Measurements from ENCODE around the gene ZFAND6. TPM values are rescaled to one million over a fixed set of nuclear protein-coding genes. Genes with fewer than 3 reads are reported as not detected.

ZFAND6 gene
- total RNA-seq, 4 donors from 2014 or later, result 75.9 to 154 (median 81.0) TPM

DNA sequence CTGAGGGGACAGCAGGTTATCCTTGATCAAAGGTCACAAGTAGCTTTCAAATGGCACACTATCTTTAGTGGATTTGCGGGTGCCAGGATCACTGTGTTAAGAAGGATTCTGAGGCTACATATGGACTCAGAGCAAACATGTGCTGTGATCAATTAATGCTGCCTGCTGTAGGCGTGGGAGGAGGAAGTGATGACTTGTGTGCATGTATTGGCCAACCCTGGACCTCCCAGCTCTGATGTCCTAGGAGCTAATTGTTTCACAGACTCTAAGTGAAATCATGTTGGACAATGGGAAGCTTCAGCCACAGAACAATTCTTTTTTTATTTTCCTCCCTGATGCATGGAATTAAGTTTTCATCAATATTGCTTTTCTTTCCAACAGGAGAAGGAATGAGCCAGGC lies 117.7 kb downstream of the ZFAND6 start:
- no peaks in the 10 kb centered on the region for H3K4me1 ChIP-seq

GRCh38 chr15:80179025-80179759 lies 119.7 kb downstream of the ZFAND6 start:
- DNase-seq, result no peak
- Histone ChIP-seq H3K9me3 (no peaks in the 10 kb centered on the region), H3K4me3 (no peak overlapping the region), H3K4me1 (no peaks in the 10 kb centered on the region), H3K27ac (no peak overlapping the region), H3K36me3 (peaks cover 0 to 30% (median 0%) of the 10 kb centered on the region in 3 donors), H3K27me3 (no peaks in the 10 kb centered on the region)
- TF ChIP-seq, protein P1, sequence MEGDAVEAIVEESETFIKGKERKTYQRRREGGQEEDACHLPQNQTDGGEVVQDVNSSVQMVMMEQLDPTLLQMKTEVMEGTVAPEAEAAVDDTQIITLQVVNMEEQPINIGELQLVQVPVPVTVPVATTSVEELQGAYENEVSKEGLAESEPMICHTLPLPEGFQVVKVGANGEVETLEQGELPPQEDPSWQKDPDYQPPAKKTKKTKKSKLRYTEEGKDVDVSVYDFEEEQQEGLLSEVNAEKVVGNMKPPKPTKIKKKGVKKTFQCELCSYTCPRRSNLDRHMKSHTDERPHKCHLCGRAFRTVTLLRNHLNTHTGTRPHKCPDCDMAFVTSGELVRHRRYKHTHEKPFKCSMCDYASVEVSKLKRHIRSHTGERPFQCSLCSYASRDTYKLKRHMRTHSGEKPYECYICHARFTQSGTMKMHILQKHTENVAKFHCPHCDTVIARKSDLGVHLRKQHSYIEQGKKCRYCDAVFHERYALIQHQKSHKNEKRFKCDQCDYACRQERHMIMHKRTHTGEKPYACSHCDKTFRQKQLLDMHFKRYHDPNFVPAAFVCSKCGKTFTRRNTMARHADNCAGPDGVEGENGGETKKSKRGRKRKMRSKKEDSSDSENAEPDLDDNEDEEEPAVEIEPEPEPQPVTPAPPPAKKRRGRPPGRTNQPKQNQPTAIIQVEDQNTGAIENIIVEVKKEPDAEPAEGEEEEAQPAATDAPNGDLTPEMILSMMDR (IDR thresholded peaks at IDR 0.05), result no peak
- TF ChIP-seq POLR2A (IDR thresholded peaks at IDR 0.05), result no peak

More for the DNA sequence above, 117.7 kb downstream of the ZFAND6 start:
- TF ChIP-seq, protein P1 (IDR thresholded peaks at IDR 0.05), result no peak
- TF ChIP-seq POLR2A (IDR thresholded peaks at IDR 0.05), result no peak
- Histone ChIP-seq H3K4me3 (no peak overlapping the region), H3K36me3 (peaks cover 0 to 19% (median 0%) of the 10 kb centered on the region in 3 donors), H3K27me3 (no peaks in the 10 kb centered on the region), H3K9me3 (no peaks in the 10 kb centered on the region), H3K27ac (no peak overlapping the region)
- DNase-seq, result no peak

DNA sequence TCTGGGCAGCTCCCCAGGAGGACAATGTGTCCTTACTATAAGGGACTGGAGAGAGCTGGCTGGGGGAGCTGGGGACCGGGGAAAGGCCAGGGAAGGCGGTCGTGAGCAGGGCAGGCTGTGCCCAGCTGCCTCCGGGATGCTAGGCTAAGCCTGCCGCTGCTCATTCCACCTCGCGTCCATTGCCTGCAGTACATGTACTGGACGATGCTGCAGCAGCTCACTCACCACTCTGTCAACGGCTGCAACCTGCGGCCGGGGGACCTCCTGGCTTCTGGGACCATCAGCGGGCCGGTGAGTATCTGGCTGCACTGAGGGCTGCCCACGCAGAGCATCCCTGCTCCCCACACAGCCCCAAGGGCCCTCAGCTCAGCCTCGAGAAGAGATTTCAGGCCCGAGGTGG lies 120.5 kb downstream of the ZFAND6 start:
- H3K4me3 ChIP-seq, result no peak overlapping the region
- peaks cover 0 to 32% (median 0%) of the 10 kb centered on the region in 3 donors for H3K36me3 ChIP-seq
- TF ChIP-seq POLR2A (IDR thresholded peaks at IDR 0.05), result no peak
- TF ChIP-seq, protein P1 (IDR thresholded peaks at IDR 0.05), result no peak
- no peak for DNase-seq
- no peaks in the 10 kb centered on the region for H3K4me1 ChIP-seq
- no peaks in the 10 kb centered on the region for H3K9me3 ChIP-seq
- no peaks in the 10 kb centered on the region for H3K27me3 ChIP-seq
- H3K27ac ChIP-seq, result no peak overlapping the region

DNA sequence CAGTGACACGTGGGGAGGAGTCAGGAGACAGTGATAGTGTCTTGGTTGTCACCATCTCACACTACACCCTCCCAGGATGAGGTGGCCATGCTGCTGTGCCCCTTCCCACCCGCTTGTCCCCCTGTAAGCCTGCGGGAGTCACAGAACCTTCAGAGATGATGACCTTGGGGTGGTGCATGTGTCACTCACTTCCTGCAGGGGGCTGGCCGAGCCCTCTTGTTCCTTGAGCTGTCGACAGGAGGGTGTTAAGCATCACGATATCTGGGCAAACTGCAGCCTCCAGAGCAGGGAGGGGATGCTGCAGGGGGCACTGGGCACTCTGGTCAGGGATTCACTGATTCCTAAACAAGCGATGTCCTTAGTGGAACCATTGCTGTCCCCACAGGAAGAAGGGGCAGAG lies 121.0 kb downstream of the ZFAND6 start:
- Histone ChIP-seq H3K27me3 (no peaks in the 10 kb centered on the region), H3K36me3 (peaks cover 0 to 37% (median 0%) of the 10 kb centered on the region in 3 donors), H3K4me3 (no peak overlapping the region), H3K27ac (no peak overlapping the region), H3K4me1 (no peaks in the 10 kb centered on the region), H3K9me3 (no peaks in the 10 kb centered on the region)
- TF ChIP-seq, protein P1 (IDR thresholded peaks at IDR 0.05), result no peak
- no peak for TF ChIP-seq POLR2A (IDR thresholded peaks at IDR 0.05)
- no peak for DNase-seq

DNA sequence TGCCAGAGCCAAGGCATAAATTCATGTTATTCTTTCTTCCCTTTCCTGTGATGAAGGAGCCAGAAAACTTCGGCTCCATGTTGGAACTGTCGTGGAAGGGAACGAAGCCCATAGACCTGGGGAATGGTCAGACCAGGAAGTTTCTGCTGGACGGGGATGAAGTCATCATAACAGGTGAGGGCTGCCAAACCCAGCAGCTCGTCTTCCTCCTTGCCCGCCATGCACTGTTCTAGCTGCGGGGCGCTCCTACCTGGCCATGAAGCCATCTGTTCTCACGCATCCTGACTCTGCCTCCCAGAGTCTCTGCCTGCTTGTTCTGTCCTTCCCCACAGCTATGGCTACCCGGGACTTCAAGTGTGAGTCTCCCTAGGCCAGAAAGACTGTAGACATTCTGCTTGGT lies 121.5 kb downstream of the ZFAND6 start:
- Histone ChIP-seq H3K36me3 (peaks cover 0 to 42% (median 0%) of the 10 kb centered on the region in 3 donors), H3K4me3 (no peak overlapping the region)
- TF ChIP-seq, protein P1 (IDR thresholded peaks at IDR 0.05), result no peak
- no peak for TF ChIP-seq POLR2A (IDR thresholded peaks at IDR 0.05)

More for the DNA sequence above, 121.5 kb downstream of the ZFAND6 start:
- H3K4me1 ChIP-seq, result no peaks in the 10 kb centered on the region
- H3K27me3 ChIP-seq, result no peaks in the 10 kb centered on the region
- no peak overlapping the region for H3K27ac ChIP-seq
- DNase-seq, result no peak
- H3K9me3 ChIP-seq, result no peaks in the 10 kb centered on the region

Measured in Peyer's patch (tissue), 4 donors.